GM12878 (cell line): ENCODE data around the gene EIF3B. TPM values are rescaled to one million over a fixed set of nuclear protein-coding genes. Genes with fewer than 3 reads are reported as not detected.

Source experiments
- CBX5 ChIP-seq: sonication (generic); IDR thresholded peaks from 2 replicates; pipeline ENCODE4 v1.6.1; 2016; ENCODE audit warnings: low read depth, moderate library complexity, mild to moderate bottlenecking, inconsistent platforms
- ELK1 ChIP-seq: IDR thresholded peaks from 2 replicates; pipeline ENCODE4 v1.6.1; 2012; ENCODE audit warnings: low read depth, low read length, improper control_type of control experiment
- FOXM1 ChIP-seq: IDR thresholded peaks from 2 replicates; pipeline ENCODE4 v1.6.1; 2012; ENCODE audit warnings: low read depth, mild to moderate bottlenecking, inconsistent platforms, low read length, moderate library complexity
- IRF3 ChIP-seq: fragments of 450-650 bp; IDR thresholded peaks from 2 replicates; pipeline ENCODE4 v1.6.1; 2014; ENCODE audit warnings: mild to moderate bottlenecking
- MEF2B ChIP-seq: fragments of 450-650 bp; IDR thresholded peaks from 2 replicates; pipeline ENCODE4 v1.6.1; 2018; ENCODE audit warnings: mild to moderate bottlenecking, moderate library complexity; ENCODE audit not compliant: partially characterized antibody, poor library complexity, severe bottlenecking
- NR2C1 ChIP-seq: fragments of 450-650 bp; IDR thresholded peaks from 2 replicates; pipeline ENCODE4 v1.6.1; 2017; ENCODE audit warnings: antibody characterized with exemption, mild to moderate bottlenecking, moderate library complexity
- PBX3 ChIP-seq: IDR thresholded peaks from 2 replicates; pipeline ENCODE4 v1.6.1; 2011; ENCODE audit warnings: mild to moderate bottlenecking, low read depth, low read length, moderate library complexity; ENCODE audit not compliant: insufficient replicate concordance
- POLR2AphosphoS2 ChIP-seq: IDR thresholded peaks from 2 replicates; pipeline ENCODE4 v1.6.1; 2011; ENCODE audit warnings: low read depth, mild to moderate bottlenecking, low read length, improper control_type of control experiment, moderate library complexity
- RAD51 ChIP-seq: fragments of 450-650 bp; IDR thresholded peaks from 2 replicates; pipeline ENCODE4 v1.6.1; 2016; ENCODE audit warnings: moderate library complexity, mild to moderate bottlenecking, inconsistent platforms
- RUNX3 ChIP-seq: IDR thresholded peaks from 2 replicates; pipeline ENCODE4 v1.6.1; 2012; ENCODE audit warnings: low read length, inconsistent platforms
- SKIL ChIP-seq: fragments of 450-650 bp; IDR thresholded peaks from 2 replicates; pipeline ENCODE4 v1.6.1; 2017; ENCODE audit warnings: mild to moderate bottlenecking, low read depth, inconsistent platforms; ENCODE audit not compliant: poor library complexity, severe bottlenecking
- SMAD5 ChIP-seq: IDR thresholded peaks from 2 replicates; pipeline ENCODE4 v1.6.1; 2016; ENCODE audit warnings: antibody characterized with exemption, low read depth
- SREBF1 ChIP-seq: IDR thresholded peaks from 2 replicates; pipeline ENCODE4 v1.6.1; 2012; ENCODE audit warnings: mild to moderate bottlenecking, low read length
- TCF12 ChIP-seq: IDR thresholded peaks from 2 replicates; pipeline ENCODE4 v1.6.1; 2011; ENCODE audit warnings: low read depth, mild to moderate bottlenecking, low read length
- ZBTB4 ChIP-seq: fragments of 450-650 bp; formaldehyde crosslinking; IDR thresholded peaks from 2 replicates; pipeline ENCODE4 v1.4.0; 2022; ENCODE audit warnings: mild to moderate bottlenecking, moderate library complexity
- ZBTB40 ChIP-seq: fragments of 450-650 bp; IDR thresholded peaks from 2 replicates; pipeline ENCODE4 v1.6.1; 2016; ENCODE audit warnings: mild to moderate bottlenecking, moderate library complexity, borderline replicate concordance
- polyA plus RNA-seq, 11 experiments: library from polyadenylated mRNA; depleted of rRNA in 4 of 11; unstranded in 6 of 11; stranded (reverse) in 5 of 11; fragments of >200 nt; fragmentation: Nextera tagmentation in 4 of 11; fragmentation: Illumina TruSeq in 1 of 11; extraction: Ambion mirVana in 4 of 11; extraction: Trizol in 1 of 11; gene quantifications; 1 replicate in 1 of 11; 2 replicates in 10 of 11; pipeline versions ENCODE4 v1.2.1 to v1.2.3, GENCODE V29; 2011 to 2016; ENCODE audit warnings: inconsistent platforms in 2 of 11, missing spikeins in 2 of 11, low read depth in 1 of 11
- total RNA-seq, 4 experiments: library from RNA; depleted of rRNA in 3 of 4; stranded (reverse); fragments of >200 nt in 3 of 4; fragmentation: Illumina TruSeq in 1 of 4; extraction: Trizol in 1 of 4; gene quantifications; 2 replicates each; pipeline versions ENCODE4 v1.2.1 to v1.2.3, GENCODE V29; 2013 to 2021

EIF3B gene
- total and polyA plus RNA-seq, 10 of the 15 experiments (the other 5 are each of a cell fraction or from before 2014, with no cell fraction given) = 17.6 to 275 (median 153) TPM

- TF ChIP-seq SKIL (no peak), IRF3 (no peak), CBX5 (no peak), POLR2AphosphoS2 (no peak), ZBTB40 (no peak), RAD51 (no peak), SMAD5 (no peak), PBX3 (no peak), NR2C1 (no peak), ELK1 (no peak), ZBTB4 (no peak), MEF2B (no peak), TCF12 (no peak), FOXM1 (no peak), RUNX3 (no peak), SREBF1 (no peak)
Measured at GRCh38 chr7:2403014-2403717, 48.5 kb downstream of the EIF3B start, which contains the start of gene CHST12 (continued).
